ENCODE data around the gene RALGPS1. TPM values are rescaled to one million over a fixed set of nuclear protein-coding genes. Genes with fewer than 3 reads are reported as not detected.
A peak's percentile ranks its signal among the peaks of the same experiment; 100 is the strongest.

RALGPS1 gene
- total and polyA plus RNA-seq, 7 donors: 3.9 to 7.7 (median 5.4) TPM

GRCh38 chr9:127121628-127122175 is 207.1 kb downstream of the RALGPS1 start:
- no peak for TF ChIP-seq CTCF (IDR thresholded peaks at IDR 0.05)
- peak overlapping the region; percentile 91 for H3K4me3 ChIP-seq
- peaks cover 42% of the 10 kb centered on the region for H3K4me1 ChIP-seq
- WGBS, 3 donors: 18 to 24% (median 23%) methylated on average over 20 of the region's 20 CpGs
- DNase-seq (peak in 1 of 2 donors; percentile 61), ATAC-seq (peak in 3 of 4 donors; percentile 3 to 40 (median 8))
- H3K9me3 ChIP-seq: no peaks in the 10 kb centered on the region
- H3K27me3 ChIP-seq (ENCODE audit: insufficient read depth in 3 of 3, low read length in 2 of 3): no peaks in the 10 kb centered on the region
- intact Hi-C loops (cut with DNase I): loop anchor here in 1 of 2 donors (5.0 kb wide), 4 partner anchors 64 to 154 kb away; no protein-coding TSS in a partner anchor
- H3K36me3 ChIP-seq (ENCODE audit: insufficient read depth in 1 of 2, low read depth in 1 of 2): peaks cover 0 to 23% of the 10 kb centered on the region in 2 donors
- H3K27ac ChIP-seq: peak overlapping the region; percentile 92

- H3K36me3 ChIP-seq (ENCODE audit: insufficient read depth in 1 of 2, low read depth in 1 of 2): peaks cover 0 to 23% of the 10 kb centered on the region in 2 donors
- H3K9me3 ChIP-seq: no peaks in the 10 kb centered on the region
- H3K27me3 ChIP-seq (ENCODE audit: insufficient read depth in 3 of 3, low read length in 2 of 3): no peaks in the 10 kb centered on the region
- ATAC-seq (peak; percentile 87 to 93 (median 90)), DNase-seq (peak; percentile 92 to 96)
- H3K4me1 ChIP-seq: peaks cover 34% of the 10 kb centered on the region
- TF ChIP-seq CTCF (IDR thresholded peaks at IDR 0.05): no peak
- intact Hi-C loops (cut with DNase I): loop anchor here in 1 of 2 donors (5.0 kb wide), 4 partner anchors 65 to 155 kb away; no protein-coding TSS in a partner anchor
- 3 to 5% (median 4%) methylated on average over 35 to 43 of the region's 43 CpGs for WGBS, 3 donors
- H3K27ac ChIP-seq: peak within 1 kb of the TSS; percentile 92
- peak within 1 kb of the TSS; percentile 91 for H3K4me3 ChIP-seq
Measured at GRCh38 chr9:127122176-127123063, 207.8 kb downstream of the RALGPS1 start, which contains the start of gene ANGPTL2. TSS of gene ANGPTL2 (minus strand) at chr9:127122635. CDS start at chr9:127108731, 13,904 bp downstream.

GRCh38 chr9:127123064-127123890 is 208.7 kb downstream of the RALGPS1 start:
- peak in 1 of 4 donors; percentile 2 for ATAC-seq
- Histone ChIP-seq H3K4me1 (peaks cover 26% of the 10 kb centered on the region), H3K36me3 (ENCODE audit: insufficient read depth in 1 of 2, low read depth in 1 of 2) (peaks cover 0 to 20% of the 10 kb centered on the region in 2 donors), H3K27ac (peak overlapping the region; percentile 92), H3K27me3 (ENCODE audit: insufficient read depth in 3 of 3, low read length in 2 of 3) (no peaks in the 10 kb centered on the region), H3K4me3 (peak overlapping the region; percentile 91), H3K9me3 (no peaks in the 10 kb centered on the region)
- DNase-seq: peak in 1 of 2 donors; percentile 62
- WGBS, 3 donors: 24 to 34% (median 25%) methylated on average over 16 of the region's 16 CpGs
- TF ChIP-seq CTCF (IDR thresholded peaks at IDR 0.05): no peak
- intact Hi-C loops (cut with DNase I): loop anchor here in 1 of 2 donors (5.0 kb wide), 4 partner anchors 66 to 156 kb away; no protein-coding TSS in a partner anchor

- no peak for ATAC-seq
- no peak for TF ChIP-seq CTCF (IDR thresholded peaks at IDR 0.05)
- intact Hi-C loops (cut with DNase I): loop anchor here in 1 of 2 donors (5.0 kb wide), 4 partner anchors 67 to 157 kb away; no protein-coding TSS in a partner anchor
- Histone ChIP-seq H3K4me1 (peaks cover 24% of the 10 kb centered on the region), H3K36me3 (ENCODE audit: insufficient read depth in 1 of 2, low read depth in 1 of 2) (peaks cover 0 to 12% of the 10 kb centered on the region in 2 donors), H3K4me3 (no peak overlapping the region), H3K27me3 (ENCODE audit: insufficient read depth in 3 of 3, low read length in 2 of 3) (no peaks in the 10 kb centered on the region), H3K9me3 (no peaks in the 10 kb centered on the region), H3K27ac (peak overlapping the region; percentile 92)
- WGBS, 3 donors: 93 to 97% (median 96%) methylated on average over 7 of the region's 7 CpGs
- DNase-seq: peak in 1 of 2 donors; percentile 26
Measured at GRCh38 chr9:127124111-127124531, 209.5 kb downstream of the RALGPS1 start.
